ENCODE data around the gene INAFM2. TPM values are rescaled to one million over a fixed set of nuclear protein-coding genes. Genes with fewer than 3 reads are reported as not detected.

INAFM2 gene
- total RNA-seq, 1 donor from 2014 or later, result 33.8 TPM

DNA sequence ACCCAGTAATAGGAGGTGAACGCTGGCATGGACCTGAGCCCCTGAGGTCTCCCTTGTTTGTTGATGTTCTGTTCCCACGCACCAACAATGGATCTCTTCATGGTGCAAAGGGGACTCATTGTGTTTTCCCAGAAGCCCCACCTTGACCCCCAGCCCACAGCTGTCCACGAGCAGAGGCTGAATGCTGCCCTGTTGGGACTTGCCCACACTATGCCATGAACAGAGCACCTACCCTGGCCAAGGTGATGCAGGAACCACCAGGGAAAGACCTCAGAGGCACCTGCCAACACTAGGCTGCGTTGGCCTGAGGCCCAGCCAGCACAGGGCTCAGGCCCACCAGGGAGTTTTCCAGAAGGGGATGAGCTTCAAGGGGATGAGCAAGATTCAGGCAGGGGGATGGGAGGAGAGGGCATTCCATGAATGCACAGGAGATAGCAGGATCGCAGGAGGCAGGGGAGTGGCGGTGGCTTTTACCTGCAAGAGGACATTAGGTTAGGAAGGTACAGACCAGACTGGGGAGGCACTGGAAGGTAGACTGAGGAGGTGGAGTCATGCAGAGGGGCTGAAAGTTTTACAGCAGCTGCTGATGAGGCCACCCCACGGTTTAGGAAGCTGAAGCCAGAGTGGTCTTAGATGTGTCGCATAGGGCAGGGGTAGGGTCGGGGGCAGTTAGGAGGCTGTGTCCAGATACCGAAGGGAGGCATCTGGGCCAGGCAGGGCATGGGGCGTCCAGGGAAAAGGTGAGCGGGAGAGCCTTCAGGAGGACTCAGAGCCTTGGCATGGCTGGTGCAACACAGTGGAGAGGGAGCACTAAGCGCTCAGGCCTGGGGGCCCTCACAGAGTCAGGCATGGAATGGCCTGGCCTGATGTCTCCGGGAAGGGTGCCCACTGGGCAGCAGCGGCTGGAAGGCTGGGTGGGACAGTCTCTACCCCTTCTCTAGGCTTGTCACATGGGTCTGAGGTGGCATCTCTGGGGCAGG, 23.4 kb downstream of the INAFM2 start:
- intact Hi-C loops (cut with DNase I), result no loop called here
- DNase-seq (no peak), ATAC-seq (no peak)
- TF ChIP-seq, protein P1, sequence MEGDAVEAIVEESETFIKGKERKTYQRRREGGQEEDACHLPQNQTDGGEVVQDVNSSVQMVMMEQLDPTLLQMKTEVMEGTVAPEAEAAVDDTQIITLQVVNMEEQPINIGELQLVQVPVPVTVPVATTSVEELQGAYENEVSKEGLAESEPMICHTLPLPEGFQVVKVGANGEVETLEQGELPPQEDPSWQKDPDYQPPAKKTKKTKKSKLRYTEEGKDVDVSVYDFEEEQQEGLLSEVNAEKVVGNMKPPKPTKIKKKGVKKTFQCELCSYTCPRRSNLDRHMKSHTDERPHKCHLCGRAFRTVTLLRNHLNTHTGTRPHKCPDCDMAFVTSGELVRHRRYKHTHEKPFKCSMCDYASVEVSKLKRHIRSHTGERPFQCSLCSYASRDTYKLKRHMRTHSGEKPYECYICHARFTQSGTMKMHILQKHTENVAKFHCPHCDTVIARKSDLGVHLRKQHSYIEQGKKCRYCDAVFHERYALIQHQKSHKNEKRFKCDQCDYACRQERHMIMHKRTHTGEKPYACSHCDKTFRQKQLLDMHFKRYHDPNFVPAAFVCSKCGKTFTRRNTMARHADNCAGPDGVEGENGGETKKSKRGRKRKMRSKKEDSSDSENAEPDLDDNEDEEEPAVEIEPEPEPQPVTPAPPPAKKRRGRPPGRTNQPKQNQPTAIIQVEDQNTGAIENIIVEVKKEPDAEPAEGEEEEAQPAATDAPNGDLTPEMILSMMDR (IDR thresholded peaks at IDR 0.05), result no peak
- Histone ChIP-seq H3K27me3 (ENCODE audit: low read depth) (no peaks in the 10 kb centered on the region), H3K9me3 (no peaks in the 10 kb centered on the region), H3K36me3 (no peaks in the 10 kb centered on the region), H3K4me1 (peaks cover 27% of the 10 kb centered on the region), H3K4me3 (no peak overlapping the region), H3K27ac (no peak overlapping the region)

DNA sequence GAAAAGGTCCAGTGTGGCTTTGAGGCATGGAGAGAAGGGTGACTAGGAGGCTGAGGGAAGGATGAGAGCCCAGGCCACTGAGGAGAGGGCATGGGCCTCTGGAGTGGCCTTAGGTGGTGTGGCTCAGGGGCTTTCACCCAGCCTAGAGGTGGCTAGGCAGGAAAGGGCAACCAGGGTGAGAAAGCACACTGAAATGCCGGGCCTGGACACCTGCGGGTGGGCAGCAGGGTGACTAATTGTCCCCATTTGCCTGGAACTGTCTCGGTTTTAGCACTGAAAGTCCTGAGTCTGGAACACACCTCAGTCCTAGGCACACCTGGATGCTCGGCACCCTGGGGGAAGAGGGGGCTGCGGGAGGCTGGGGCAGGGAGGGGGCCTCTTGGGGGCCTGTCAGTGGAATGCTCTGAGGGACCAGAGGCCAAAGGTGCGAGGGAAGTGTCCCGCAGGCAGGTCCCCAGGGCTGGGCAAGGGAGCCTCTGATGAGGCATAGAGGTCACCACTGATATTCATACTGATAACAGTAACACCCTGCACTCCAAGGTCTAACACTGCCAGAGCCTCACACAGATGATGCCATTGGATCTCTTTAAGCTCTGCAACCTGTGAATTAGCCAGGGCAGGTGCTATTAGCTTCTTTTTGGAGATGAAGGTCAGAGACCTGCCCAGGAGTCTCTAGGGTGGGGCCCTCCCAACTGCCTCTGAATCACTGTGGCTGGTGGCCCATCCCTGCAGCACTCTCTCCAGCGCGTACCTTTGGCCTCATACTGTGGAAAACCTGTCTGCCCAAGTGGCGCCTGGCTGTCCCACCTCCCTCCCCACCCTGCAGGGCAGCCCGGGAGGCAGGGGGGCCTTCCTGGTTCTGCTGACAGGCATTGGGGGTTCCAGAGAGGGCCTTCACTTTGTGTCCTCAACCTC, 24.3 kb downstream of the INAFM2 start:
- no peak overlapping the region for H3K4me3 ChIP-seq
- H3K27me3 ChIP-seq (ENCODE audit: low read depth), result no peaks in the 10 kb centered on the region
- ATAC-seq (no peak), DNase-seq (peak; percentile 16)
- no peak overlapping the region for H3K27ac ChIP-seq
- no peaks in the 10 kb centered on the region for H3K36me3 ChIP-seq
- H3K9me3 ChIP-seq, result no peaks in the 10 kb centered on the region
- intact Hi-C loops (cut with DNase I), result no loop called here
- TF ChIP-seq, protein P1 (IDR thresholded peaks at IDR 0.05), result no peak
- H3K4me1 ChIP-seq, result peaks cover 23% of the 10 kb centered on the region

DNA sequence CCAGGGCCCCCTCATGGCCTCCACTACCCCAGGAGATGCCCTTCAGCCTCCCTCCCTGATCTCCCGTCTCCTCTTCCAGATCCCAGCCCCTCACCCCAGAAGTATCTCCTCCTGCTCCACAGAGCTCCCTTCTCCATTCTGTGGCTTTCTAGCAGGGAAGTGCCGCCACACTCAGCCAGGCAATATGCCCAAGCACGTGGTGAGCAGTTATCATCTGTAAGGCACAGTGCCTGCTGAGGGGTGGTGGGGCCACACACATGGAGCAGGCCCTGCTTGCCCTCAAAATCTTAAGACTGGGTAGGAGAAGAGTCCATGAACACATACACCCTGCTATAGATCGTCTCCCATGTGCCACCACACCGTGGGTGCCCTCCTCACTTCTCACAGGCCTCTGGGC, 25.0 kb downstream of the INAFM2 start:
- no peaks in the 10 kb centered on the region for H3K36me3 ChIP-seq
- intact Hi-C loops (cut with DNase I), result no loop called here
- ATAC-seq (no peak), DNase-seq (no peak)
- no peaks in the 10 kb centered on the region for H3K27me3 ChIP-seq (ENCODE audit: low read depth)
- peaks cover 16% of the 10 kb centered on the region for H3K4me1 ChIP-seq
- no peak overlapping the region for H3K27ac ChIP-seq
- TF ChIP-seq, protein P1 (IDR thresholded peaks at IDR 0.05), result no peak
- H3K4me3 ChIP-seq, result no peak overlapping the region
- no peaks in the 10 kb centered on the region for H3K9me3 ChIP-seq

DNA sequence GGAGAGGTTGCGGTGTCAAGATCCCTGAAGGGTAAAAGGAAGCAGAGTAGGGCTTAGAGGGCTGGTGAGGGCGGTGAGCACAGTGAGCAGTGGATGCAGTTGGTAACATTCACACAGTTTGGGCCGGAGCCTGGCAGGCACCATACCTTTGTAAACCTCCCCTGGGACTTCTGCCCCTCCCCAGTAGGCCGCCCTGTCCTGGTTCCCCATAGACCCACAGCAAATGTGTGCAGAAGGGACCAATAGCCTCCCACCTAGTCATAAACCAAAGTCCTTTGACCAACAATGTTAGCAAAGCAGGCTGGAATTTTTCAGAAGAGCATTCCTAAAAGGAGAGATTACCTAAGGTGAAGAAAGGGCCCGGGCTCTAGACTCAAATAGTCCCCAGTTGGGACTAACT, 25.7 kb downstream of the INAFM2 start:
- DNase-seq (no peak), ATAC-seq (no peak)
- Histone ChIP-seq H3K27ac (no peak overlapping the region), H3K27me3 (ENCODE audit: low read depth) (no peaks in the 10 kb centered on the region), H3K36me3 (no peaks in the 10 kb centered on the region), H3K9me3 (no peaks in the 10 kb centered on the region), H3K4me1 (peaks cover 9% of the 10 kb centered on the region), H3K4me3 (no peak overlapping the region)
- intact Hi-C loops (cut with DNase I), result no loop called here
- TF ChIP-seq, protein P1 (IDR thresholded peaks at IDR 0.05), result no peak

DNA sequence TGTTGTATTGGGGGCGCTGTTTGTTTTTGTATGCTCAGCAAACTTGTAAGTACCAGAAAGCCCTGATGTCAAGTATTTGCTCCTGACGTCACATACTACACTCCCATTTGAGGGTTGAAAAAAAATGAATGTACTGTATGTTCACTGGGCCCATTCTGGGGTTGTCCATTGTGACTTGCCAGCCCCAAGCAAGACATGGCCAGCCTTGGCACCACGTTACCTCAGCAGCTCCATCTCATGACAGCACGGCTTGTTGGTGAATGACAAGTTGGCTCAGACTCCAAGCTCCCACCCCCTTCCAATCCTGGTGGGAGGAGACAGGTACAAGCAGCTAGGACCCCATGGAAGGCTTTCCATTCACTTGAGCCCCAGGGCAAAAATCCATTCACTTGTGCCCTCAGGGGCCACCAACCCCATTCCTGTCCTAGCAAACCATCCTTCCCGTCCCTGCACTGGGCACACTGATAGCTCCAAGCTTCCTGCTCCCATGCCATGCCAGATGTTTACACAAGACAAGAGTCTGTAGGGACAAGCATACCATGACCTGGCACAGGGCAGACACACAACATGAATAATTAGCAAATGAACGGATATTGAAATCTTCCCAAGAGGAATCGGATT, 28.9 kb downstream of the INAFM2 start:
- no peaks in the 10 kb centered on the region for H3K36me3 ChIP-seq
- TF ChIP-seq, protein P1 (IDR thresholded peaks at IDR 0.05), result no peak
- H3K27me3 ChIP-seq (ENCODE audit: low read depth), result no peaks in the 10 kb centered on the region
- DNase-seq (no peak), ATAC-seq (no peak)
- H3K27ac ChIP-seq, result no peak overlapping the region
- intact Hi-C loops (cut with DNase I), result no loop called here
- H3K4me3 ChIP-seq, result no peak overlapping the region
- no peaks in the 10 kb centered on the region for H3K9me3 ChIP-seq
- H3K4me1 ChIP-seq, result peaks cover under 1% of the 10 kb centered on the region
